CD14-positive monocyte (primary cell): Measurements from ENCODE around the gene SIGLEC1. TPM values are rescaled to one million over a fixed set of nuclear protein-coding genes. Genes with fewer than 3 reads are reported as not detected.

Experiments used
- DNase-seq, 3 donors: peaks; one replicate each; pipeline ENCODE4 v3.0.0-alpha.2; 2011 to 2022
- H2AFZ ChIP-seq: 2 replicates; pipeline ENCODE4 v1.6.0; 2012; ENCODE audit warnings: mild to moderate bottlenecking, low read depth, low read length, inconsistent platforms; ENCODE audit not compliant: insufficient read depth, poor library complexity, severe bottlenecking
- H3K27ac ChIP-seq, 2 donors: 1 replicate in 1 of 2; 2 replicates in 1 of 2; pipeline ENCODE4 v1.5.1; 2012 to 2013; ENCODE audit warnings: low read length in 2 of 2, control low read depth in 1 of 2, inconsistent platforms in 1 of 2, low read depth in 1 of 2, mild to moderate bottlenecking in 1 of 2
- H3K27me3 ChIP-seq, 2 donors: one replicate each; pipeline versions ENCODE4 v1.6.0 to v1.6.1; 2011 to 2013; ENCODE audit warnings: low read length in 2 of 2; ENCODE audit not compliant: control insufficient read depth in 2 of 2, insufficient read depth in 2 of 2
- H3K36me3 ChIP-seq, 2 donors: replicated peaks in 1 of 2; 1 replicate in 1 of 2; 2 replicates in 1 of 2; pipeline versions ENCODE4 v1.5.1 to v1.6.1; 2012 to 2013; ENCODE audit warnings: low read length in 2 of 2, control low read depth in 1 of 2, inconsistent platforms in 1 of 2, mild to moderate bottlenecking in 1 of 2; ENCODE audit not compliant: insufficient read depth in 2 of 2, control insufficient read depth in 1 of 2
- H3K4me1 ChIP-seq, 2 donors: 1 replicate in 1 of 2; 2 replicates in 1 of 2; pipeline versions ENCODE4 v1.5.1 to v1.6.1; 2012 to 2013; ENCODE audit warnings: low read length in 2 of 2, control low read depth in 1 of 2, inconsistent platforms in 1 of 2, mild to moderate bottlenecking in 1 of 2, moderate library complexity in 1 of 2; ENCODE audit not compliant: insufficient read depth in 2 of 2, control insufficient read depth in 1 of 2
- H3K4me2 ChIP-seq: replicated peaks from 2 replicates; pipeline ENCODE3; 2012; ENCODE audit warnings: low read length, moderate library complexity, mild to moderate bottlenecking; ENCODE audit not compliant: poor library complexity, severe bottlenecking; ENCODE audit errors: extremely low read depth
- H3K4me3 ChIP-seq, 3 experiments: fragments of 200-600 bp in 1 of 3; sonication (generic) in 1 of 3; replicated peaks in 1 of 3; 1 replicate in 2 of 3; 2 replicates in 1 of 3; pipeline ENCODE4 v1.5.1; 2011 to 2013; ENCODE audit warnings: low read length in 3 of 3, mild to moderate bottlenecking in 3 of 3, control low read depth in 2 of 3, low read depth in 2 of 3, inconsistent platforms in 1 of 3, moderate library complexity in 1 of 3
- H3K79me2 ChIP-seq: 2 replicates; pipeline ENCODE4 v1.6.0; 2012; ENCODE audit warnings: mild to moderate bottlenecking, control low read depth, inconsistent platforms, low read length, moderate library complexity; ENCODE audit not compliant: insufficient read depth
- H3K9ac ChIP-seq: 2 replicates; pipeline ENCODE4 v1.6.0; 2017; ENCODE audit warnings: low read length, mild to moderate bottlenecking; ENCODE audit not compliant: insufficient read depth, poor library complexity, severe bottlenecking
- H3K9me3 ChIP-seq, 2 donors: replicated peaks in 1 of 2; 1 replicate in 1 of 2; 2 replicates in 1 of 2; pipeline versions ENCODE4 v1.5.1 to v1.6.1; 2012 to 2013; ENCODE audit warnings: low read length in 2 of 2, control low read depth in 1 of 2; ENCODE audit not compliant: control insufficient read depth in 1 of 2, insufficient read depth in 1 of 2
- H4K20me1 ChIP-seq: 2 replicates; pipeline ENCODE4 v1.6.0; 2012; ENCODE audit warnings: mild to moderate bottlenecking, low read length, control low read depth, moderate library complexity; ENCODE audit not compliant: insufficient read depth
- H3K27ac Mint-ChIP-seq, 7 donors: one replicate each; pipeline ENCODE4 v1.8.0; 2020; ENCODE audit warnings: mild to moderate bottlenecking in 7 of 7, mixed read lengths in 7 of 7, moderate library complexity in 6 of 7, inconsistent platforms in 2 of 7
- H3K27me3 Mint-ChIP-seq, 3 donors: one replicate each; pipeline ENCODE4 v1.8.0; 2021 to 2022; ENCODE audit warnings: low read depth in 3 of 3, mild to moderate bottlenecking in 3 of 3, mixed read lengths in 3 of 3, moderate library complexity in 3 of 3, inconsistent platforms in 1 of 3
- H3K36me3 Mint-ChIP-seq, 2 donors: one replicate each; pipeline ENCODE4 v1.8.0; 2020; ENCODE audit warnings: mixed read lengths in 2 of 2, inconsistent platforms in 1 of 2, mild to moderate bottlenecking in 1 of 2
- H3K4me1 Mint-ChIP-seq: one replicate; pipeline ENCODE4 v1.8.0; 2020; ENCODE audit warnings: mild to moderate bottlenecking, mixed read lengths
- H3K4me3 Mint-ChIP-seq, 2 donors: one replicate each; pipeline ENCODE4 v1.8.0; 2020; ENCODE audit warnings: mild to moderate bottlenecking in 2 of 2, mixed read lengths in 2 of 2, moderate library complexity in 1 of 2
- H3K9me3 Mint-ChIP-seq, 7 donors: one replicate each; pipeline ENCODE4 v1.8.0; 2020 to 2022; ENCODE audit warnings: mixed read lengths in 7 of 7, mild to moderate bottlenecking in 6 of 7, moderate library complexity in 6 of 7, inconsistent platforms in 2 of 7
- CTCF ChIP-seq: fragments of 200-600 bp; IDR thresholded peaks from one replicate; pipeline ENCODE4 v1.8.0; 2022; ENCODE audit warnings: antibody characterized with exemption, mild to moderate bottlenecking
- WGBS: methylation state at CpG from one replicate; pipeline ENCODE4 v1.1.5; 2013; ENCODE audit warnings: missing lambda C conversion rate; ENCODE audit not compliant: insufficient coverage; 5-methylcytosine and 5-hydroxymethylcytosine counted together
- intact Hi-C, 2 donors: fragments of 100-400 bp; cut with micrococcal nuclease; formaldehyde crosslinking; loops; one replicate each; pipeline versions ENCODE4 v1.15.0 to v1.15.1; 2023
- polyA plus RNA-seq, 3 donors: library from polyadenylated mRNA; depleted of rRNA in 1 of 3; unstranded in 2 of 3; stranded (reverse) in 1 of 3; fragments of 300-500 nt in 2 of 3; fragments of >200 nt in 1 of 3; fragmentation: Illumina TruSeq in 2 of 3; gene quantifications; 1 replicate in 2 of 3; 2 replicates in 1 of 3; pipeline ENCODE4 v1.2.3, GENCODE V29; 2012 to 2021

Gene SIGLEC1
- polyA plus RNA-seq, 3 donors = 1.6 to 23.5 (median 2.5) TPM

GRCh38 chr20:3705970-3706739 lies 6.2 kb downstream of the SIGLEC1 start:
- TF ChIP-seq CTCF = no peak
- H3K4me3 Mint-ChIP-seq = no peak overlapping the region
- H3K9ac ChIP-seq = no peak overlapping the region
- H3K27ac Mint-ChIP-seq = no peak overlapping the region
- WGBS = 95% methylated on average over 26 of the region's 31 CpGs
- no peaks in the 10 kb centered on the region for H4K20me1 ChIP-seq
- H3K36me3 Mint-ChIP-seq = peaks cover 3 to 17% of the 10 kb centered on the region in 2 donors
- H3K79me2 ChIP-seq = no peaks in the 10 kb centered on the region
- H3K4me1 Mint-ChIP-seq = peaks cover 17% of the 10 kb centered on the region
- no peak overlapping the region for H3K4me2 ChIP-seq
- DNase-seq = no peak
- H3K27me3 ChIP-seq = no peaks in the 10 kb centered on the region
- H3K4me3 ChIP-seq = no peak overlapping the region
- peaks cover 2 to 29% of the 10 kb centered on the region in 2 donors for H3K36me3 ChIP-seq
- peaks cover 0 to 10% (median 2%) of the 10 kb centered on the region in 3 donors for H3K27me3 Mint-ChIP-seq
- H3K9me3 Mint-ChIP-seq = peaks cover 0 to 3% (median 0%) of the 10 kb centered on the region in 7 donors
- H3K9me3 ChIP-seq = no peaks in the 10 kb centered on the region
- intact Hi-C loops = no loop called here
- peaks cover 12 to 19% of the 10 kb centered on the region in 2 donors for H3K4me1 ChIP-seq
- H2AFZ ChIP-seq = no peak overlapping the region
- no peak overlapping the region for H3K27ac ChIP-seq

- no peak for TF ChIP-seq CTCF
- no peak overlapping the region for H3K9ac ChIP-seq
- no peaks in the 10 kb centered on the region for H3K9me3 ChIP-seq
- no peak overlapping the region for H3K4me3 Mint-ChIP-seq
- H3K27ac Mint-ChIP-seq = no peak overlapping the region
- H3K27me3 ChIP-seq = no peaks in the 10 kb centered on the region
- 84% methylated on average over 12 of the region's 14 CpGs for WGBS
- H3K36me3 ChIP-seq = peaks cover 2 to 32% of the 10 kb centered on the region in 2 donors
- no peak overlapping the region for H3K4me3 ChIP-seq
- H4K20me1 ChIP-seq = no peaks in the 10 kb centered on the region
- H3K27me3 Mint-ChIP-seq = peaks cover 0 to 10% (median 2%) of the 10 kb centered on the region in 3 donors
- peaks cover 6 to 12% of the 10 kb centered on the region in 2 donors for H3K4me1 ChIP-seq
- peaks cover 10% of the 10 kb centered on the region for H3K4me1 Mint-ChIP-seq
- peaks cover 0 to 3% (median 0%) of the 10 kb centered on the region in 7 donors for H3K9me3 Mint-ChIP-seq
- H3K36me3 Mint-ChIP-seq = peaks cover 3 to 17% of the 10 kb centered on the region in 2 donors
- H2AFZ ChIP-seq = no peak overlapping the region
- DNase-seq = no peak
- H3K4me2 ChIP-seq = no peak overlapping the region
- intact Hi-C loops = no loop called here
- no peaks in the 10 kb centered on the region for H3K79me2 ChIP-seq
- H3K27ac ChIP-seq = no peak overlapping the region
Measured at GRCh38 chr20:3705491-3705969, 6.9 kb downstream of the SIGLEC1 start.
